Measurements from ENCODE around the gene CTSD.

GRCh38 chr11:1812274-1812673 is 48.5 kb upstream of the CTSD start:
- TF ChIP-seq, protein P1, sequence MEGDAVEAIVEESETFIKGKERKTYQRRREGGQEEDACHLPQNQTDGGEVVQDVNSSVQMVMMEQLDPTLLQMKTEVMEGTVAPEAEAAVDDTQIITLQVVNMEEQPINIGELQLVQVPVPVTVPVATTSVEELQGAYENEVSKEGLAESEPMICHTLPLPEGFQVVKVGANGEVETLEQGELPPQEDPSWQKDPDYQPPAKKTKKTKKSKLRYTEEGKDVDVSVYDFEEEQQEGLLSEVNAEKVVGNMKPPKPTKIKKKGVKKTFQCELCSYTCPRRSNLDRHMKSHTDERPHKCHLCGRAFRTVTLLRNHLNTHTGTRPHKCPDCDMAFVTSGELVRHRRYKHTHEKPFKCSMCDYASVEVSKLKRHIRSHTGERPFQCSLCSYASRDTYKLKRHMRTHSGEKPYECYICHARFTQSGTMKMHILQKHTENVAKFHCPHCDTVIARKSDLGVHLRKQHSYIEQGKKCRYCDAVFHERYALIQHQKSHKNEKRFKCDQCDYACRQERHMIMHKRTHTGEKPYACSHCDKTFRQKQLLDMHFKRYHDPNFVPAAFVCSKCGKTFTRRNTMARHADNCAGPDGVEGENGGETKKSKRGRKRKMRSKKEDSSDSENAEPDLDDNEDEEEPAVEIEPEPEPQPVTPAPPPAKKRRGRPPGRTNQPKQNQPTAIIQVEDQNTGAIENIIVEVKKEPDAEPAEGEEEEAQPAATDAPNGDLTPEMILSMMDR (IDR thresholded peaks at IDR 0.05), result no peak
- TF ChIP-seq POLR2A (IDR thresholded peaks at IDR 0.05) (no peak), EP300 (IDR thresholded peaks at IDR 0.05) (no peak)
